Panc1 (cell line): ENCODE measurements around the gene WDR5B. TPM values are rescaled to one million over a fixed set of nuclear protein-coding genes. Genes with fewer than 3 reads are reported as not detected.

ENCODE experiments used
- ATAC-seq: fragments of 200-7000 bp; cut with Tn5 transposase; 2 replicates; pipeline ENCODE4 v1.9.1; 2020; ENCODE audit warnings: mild to moderate bottlenecking, moderate library complexity
- BruUV-seq: library from RNA; stranded (reverse); fragments of 400-500 nt; replicated peaks from 2 replicates; lab custom pipeline; 2021; lab: Mats Ljungman, UMichigan
- CTCF ChIA-PET: fragments of 300-600 bp; sonication (Branson Sonifier 250); formaldehyde crosslinking; loops from one replicate; lab custom pipeline; 2022; ENCODE audit warnings: antibody characterized with exemption; lab: Charles Lee
- POLR2A ChIA-PET: fragments of 300-600 bp; sonication (Branson Sonifier 250); formaldehyde crosslinking; loops from one replicate; lab custom pipeline; 2022; ENCODE audit warnings: antibody characterized with exemption; lab: Charles Lee
- DNase-seq: peaks from one replicate; pipeline ENCODE4 v3.0.0-alpha.2; 2010; ENCODE audit warnings: low read depth, low spot score
- H3K27ac ChIP-seq: 2 replicates; pipeline ENCODE4 v1.5.1; 2011; ENCODE audit warnings: mild to moderate bottlenecking, low read length, inconsistent platforms
- H3K27me3 ChIP-seq: fragments of 200-500 bp; sonication (Bioruptor generic); 2 replicates; pipeline ENCODE4 v1.6.0; 2014; ENCODE audit warnings: low read length, inconsistent platforms; ENCODE audit not compliant: control insufficient read depth, insufficient read depth
- H3K36me3 ChIP-seq: fragments of 200-500 bp; sonication (Bioruptor generic); 2 replicates; pipeline ENCODE4 v1.5.1; 2014; ENCODE audit warnings: inconsistent platforms, mild to moderate bottlenecking, low read length, moderate library complexity; ENCODE audit not compliant: control insufficient read depth, insufficient read depth
- H3K4me1 ChIP-seq: 2 replicates; pipeline ENCODE4 v1.5.1; 2011; ENCODE audit warnings: inconsistent platforms, mild to moderate bottlenecking, low read length, moderate library complexity; ENCODE audit not compliant: control insufficient read depth, insufficient read depth
- H3K4me3 ChIP-seq, 2 experiments: 2 replicates each; pipeline ENCODE4 v1.5.1; 2011 to 2012; ENCODE audit warnings: low read depth in 2 of 2, low read length in 2 of 2, mild to moderate bottlenecking in 2 of 2, inconsistent platforms in 1 of 2, moderate library complexity in 1 of 2
- H3K9me3 ChIP-seq: fragments of 200-500 bp; sonication (Bioruptor generic); 2 replicates; pipeline ENCODE4 v1.5.1; 2014; ENCODE audit warnings: low read depth, mild to moderate bottlenecking, inconsistent platforms, low read length, moderate library complexity; ENCODE audit not compliant: control insufficient read depth, insufficient read depth
- POLR2AphosphoS5 ChIP-seq: IDR thresholded peaks from 2 replicates; pipeline ENCODE4 v1.6.1; 2012; ENCODE audit warnings: mild to moderate bottlenecking, low read depth, low read length, moderate library complexity
- REST ChIP-seq, 2 experiments: IDR thresholded peaks; 2 replicates each; pipeline ENCODE4 v1.6.1; 2011 to 2012; ENCODE audit warnings: low read depth in 2 of 2, control low read depth in 1 of 2, low read length in 1 of 2, mild to moderate bottlenecking in 1 of 2, moderate library complexity in 1 of 2; ENCODE audit not compliant: insufficient read depth in 1 of 2
- SIN3A ChIP-seq: IDR thresholded peaks from 2 replicates; pipeline ENCODE4 v1.6.1; 2012; ENCODE audit warnings: low read depth, mild to moderate bottlenecking, low read length, moderate library complexity, borderline replicate concordance; ENCODE audit not compliant: insufficient read depth
- TCF7L2 ChIP-seq: IDR thresholded peaks from 2 replicates; pipeline ENCODE4 v1.6.1; 2011; ENCODE audit warnings: mild to moderate bottlenecking, low read depth, low read length, inconsistent platforms
- in situ Hi-C: cut with HindIII; loops from 2 replicates; pipeline ENCODE4 v1.10.0; 2016; ENCODE audit warnings: low sequenced_read_pairs, low pct_unique_long_range_greater_than_20kb
- intact Hi-C: fragments of 100-400 bp; cut with micrococcal nuclease; formaldehyde crosslinking; loops from one replicate; pipeline ENCODE4 v1.10.0; 2022; ENCODE audit not compliant: unreplicated experiment
- total RNA-seq: library from RNA; stranded (reverse); gene quantifications from one replicate; pipeline ENCODE4 v1.2.1, GENCODE V29; 2021; ENCODE audit not compliant: unreplicated experiment
- TF ChIP-seq, protein P1 (sequence below): fragments of 450-650 bp; IDR thresholded peaks from 2 replicates; pipeline ENCODE4 v1.5.1; 2017; ENCODE audit warnings: mild to moderate bottlenecking

WDR5B gene
- total RNA-seq, 1 experiment from 2014 or later = 5.5 TPM

DNA sequence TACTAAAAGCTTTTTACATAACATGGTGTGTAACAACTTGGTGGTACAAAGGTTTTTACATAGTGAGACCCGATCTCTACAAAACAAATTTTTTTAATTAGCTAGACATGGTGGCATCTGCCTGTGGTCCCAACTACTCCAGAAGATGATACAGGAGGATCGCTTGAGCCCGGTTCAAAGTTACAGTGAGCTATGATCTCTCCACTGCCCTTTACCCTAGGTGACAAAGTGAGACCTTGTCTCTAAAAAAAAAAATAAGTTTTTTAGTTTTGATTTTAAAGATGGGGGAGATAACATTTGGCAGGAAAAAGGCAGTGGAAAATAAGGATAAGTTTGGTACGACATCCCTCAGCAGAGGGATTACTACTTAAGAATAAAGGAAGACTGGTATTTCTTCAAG is 26.0 kb downstream of the WDR5B start:
- Histone ChIP-seq H3K9me3 (no peaks in the 10 kb centered on the region), H3K4me3 (no peak overlapping the region), H3K4me1 (no peaks in the 10 kb centered on the region; the same call in 1 of the 2 replicates), H3K27me3 (no peaks in the 10 kb centered on the region), H3K36me3 (no peaks in the 10 kb centered on the region; the same call in 1 of the 2 replicates), H3K27ac (no peak overlapping the region)
- intact Hi-C loops (loop anchor here (10.0 kb wide), 1 partner anchor 555 kb away; the partner anchor contains the start of genes EAF2 and IQCB1), in situ Hi-C loops (no loop called here)
- no peak for TF ChIP-seq SIN3A
- TF ChIP-seq, protein P1, sequence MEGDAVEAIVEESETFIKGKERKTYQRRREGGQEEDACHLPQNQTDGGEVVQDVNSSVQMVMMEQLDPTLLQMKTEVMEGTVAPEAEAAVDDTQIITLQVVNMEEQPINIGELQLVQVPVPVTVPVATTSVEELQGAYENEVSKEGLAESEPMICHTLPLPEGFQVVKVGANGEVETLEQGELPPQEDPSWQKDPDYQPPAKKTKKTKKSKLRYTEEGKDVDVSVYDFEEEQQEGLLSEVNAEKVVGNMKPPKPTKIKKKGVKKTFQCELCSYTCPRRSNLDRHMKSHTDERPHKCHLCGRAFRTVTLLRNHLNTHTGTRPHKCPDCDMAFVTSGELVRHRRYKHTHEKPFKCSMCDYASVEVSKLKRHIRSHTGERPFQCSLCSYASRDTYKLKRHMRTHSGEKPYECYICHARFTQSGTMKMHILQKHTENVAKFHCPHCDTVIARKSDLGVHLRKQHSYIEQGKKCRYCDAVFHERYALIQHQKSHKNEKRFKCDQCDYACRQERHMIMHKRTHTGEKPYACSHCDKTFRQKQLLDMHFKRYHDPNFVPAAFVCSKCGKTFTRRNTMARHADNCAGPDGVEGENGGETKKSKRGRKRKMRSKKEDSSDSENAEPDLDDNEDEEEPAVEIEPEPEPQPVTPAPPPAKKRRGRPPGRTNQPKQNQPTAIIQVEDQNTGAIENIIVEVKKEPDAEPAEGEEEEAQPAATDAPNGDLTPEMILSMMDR = no peak
- no peak for TF ChIP-seq TCF7L2
- TF ChIP-seq POLR2AphosphoS5 = no peak
- no peak for TF ChIP-seq REST (IDR thresholded peaks at IDR 0.05; ENCODE audit: insufficient read depth in 1 of 2, low read depth in 2 of 2, low read length in 1 of 2)
- ChIA-PET POLR2A (interaction anchor here (0.6 to 1.3 kb wide), 2 partner anchors 26 to 322 kb away, joined by 3 to 4 read pairs; partner anchors contain the start of gene WDR5B), CTCF (interaction anchor here (0.7 kb wide), 1 partner anchor 23 kb away, joined by 4 read pairs; no protein-coding TSS in a partner anchor)
- DNase-seq (no peak), ATAC-seq (no peak)
- BruUV-seq = no TSS peak

DNA sequence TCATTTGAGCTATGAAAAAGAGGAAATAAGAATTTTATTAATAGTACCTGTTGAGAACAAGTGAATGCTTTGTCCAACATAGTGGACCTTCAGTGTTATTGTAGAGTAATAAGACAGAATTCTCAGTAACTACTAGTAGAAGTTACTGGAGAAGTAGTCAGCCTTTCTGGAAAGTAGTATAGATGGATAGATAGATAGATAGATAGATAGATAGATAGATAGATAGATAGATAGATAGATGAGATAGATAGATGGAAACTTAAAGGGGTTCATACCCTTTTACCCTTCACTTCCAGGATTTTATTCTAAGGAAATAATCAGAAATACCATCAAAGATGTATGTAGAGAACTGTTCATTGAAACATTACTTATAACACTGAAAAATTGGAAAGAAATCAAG is 26.7 kb downstream of the WDR5B start:
- ChIA-PET POLR2A (interaction anchor here (1.3 kb wide), 1 partner anchor 27 kb away, joined by 4 read pairs; the partner anchor contains the start of gene WDR5B), CTCF (no interaction called here)
- H3K4me1 ChIP-seq = no peaks in the 10 kb centered on the region; the same call in 1 of the 2 replicates
- TF ChIP-seq TCF7L2 = no peak
- TF ChIP-seq REST (IDR thresholded peaks at IDR 0.05; ENCODE audit: insufficient read depth in 1 of 2, low read depth in 2 of 2, low read length in 1 of 2) = no peak
- no peak for TF ChIP-seq SIN3A
- TF ChIP-seq POLR2AphosphoS5 = no peak
- TF ChIP-seq, protein P1 = no peak
- ATAC-seq (no peak), DNase-seq (no peak)
- no peaks in the 10 kb centered on the region for H3K27me3 ChIP-seq
- no TSS peak for BruUV-seq
- in situ Hi-C loops = no loop called here
- H3K4me3 ChIP-seq = no peak overlapping the region
- H3K9me3 ChIP-seq = no peaks in the 10 kb centered on the region
- H3K27ac ChIP-seq = no peak overlapping the region
- intact Hi-C loops = loop anchor here (10.0 kb wide), 1 partner anchor 554 kb away; the partner anchor contains the start of genes EAF2 and IQCB1
- H3K36me3 ChIP-seq = no peaks in the 10 kb centered on the region; the same call in 1 of the 2 replicates
